Left lung (tissue), 10 donors: ENCODE data around the gene POLD3. TPM values are rescaled to one million over a fixed set of nuclear protein-coding genes. Genes with fewer than 3 reads are reported as not detected.

Source experiments
- ATAC-seq: fragments of 200-7000 bp; cut with Tn5 transposase; one replicate; pipeline ENCODE4 v1.9.1; 2020; ENCODE audit warnings: moderate library complexity
- DNase-seq, 4 donors: peaks; one replicate each; pipeline ENCODE4 v3.0.0-alpha.2; 2013 to 2020
- H3K27ac ChIP-seq, 2 donors: fragments of 200-600 bp; sonication (generic) in 1 of 2; one replicate each; pipeline versions ENCODE4 v1.5.0 to v1.8.0; 2020 to 2021
- H3K27me3 ChIP-seq, 2 donors: fragments of 200-600 bp; sonication (generic) in 1 of 2; one replicate each; pipeline versions ENCODE4 v1.5.0 to v1.8.0; 2020 to 2021
- H3K36me3 ChIP-seq, 2 donors: fragments of 200-600 bp; sonication (generic) in 1 of 2; one replicate each; pipeline versions ENCODE4 v1.5.0 to v1.8.0; 2020 to 2021
- H3K4me1 ChIP-seq, 2 donors: fragments of 200-600 bp; one replicate each; pipeline ENCODE4 v1.8.0; 2021
- H3K4me3 ChIP-seq, 2 donors: fragments of 200-600 bp; sonication (generic) in 1 of 2; one replicate each; pipeline versions ENCODE4 v1.5.0 to v1.8.0; 2020 to 2021; ENCODE audit warnings: mild to moderate bottlenecking in 1 of 2
- H3K9me3 ChIP-seq, 2 donors: fragments of 200-600 bp; sonication (generic) in 1 of 2; one replicate each; pipeline versions ENCODE4 v1.5.0 to v1.8.0; 2020 to 2021
- intact Hi-C, 2 donors: fragments of 100-400 bp; cut with DNase I; formaldehyde crosslinking; loops; one replicate each; pipeline versions ENCODE4 v1.11.2 to v1.14.2; 2022
- polyA plus RNA-seq, 6 donors: library from polyadenylated mRNA; unstranded; fragments of 120-200 nt; gene quantifications; one replicate each; pipeline ENCODE4 v1.2.1, GENCODE V29; 2013; ENCODE audit not compliant: insufficient read length in 6 of 6
- total RNA-seq, 2 donors: library from RNA; stranded (reverse); fragmentation: NEBNext Ultra II Directional; extraction: Animal tissue kit (Norgen Biotek cat#: 25700); gene quantifications; one replicate each; pipeline ENCODE4 v1.2.1, GENCODE V29; 2021
- TF ChIP-seq, protein P1 (sequence below), 2 donors: fragments of 200-600 bp; sonication (generic) in 1 of 2; IDR thresholded peaks; one replicate each; pipeline versions ENCODE4 v1.5.0 to v1.8.0; 2021; ENCODE audit warnings: antibody characterized with exemption in 2 of 2
- donor health status: DM: no; HTN: yes; CAD: no.
- donor health status: DM: no; HTN: no; CAD: no.

Gene POLD3
- total and polyA plus RNA-seq, 8 donors: 15.0 to 41.0 (median 32.2) TPM

DNA sequence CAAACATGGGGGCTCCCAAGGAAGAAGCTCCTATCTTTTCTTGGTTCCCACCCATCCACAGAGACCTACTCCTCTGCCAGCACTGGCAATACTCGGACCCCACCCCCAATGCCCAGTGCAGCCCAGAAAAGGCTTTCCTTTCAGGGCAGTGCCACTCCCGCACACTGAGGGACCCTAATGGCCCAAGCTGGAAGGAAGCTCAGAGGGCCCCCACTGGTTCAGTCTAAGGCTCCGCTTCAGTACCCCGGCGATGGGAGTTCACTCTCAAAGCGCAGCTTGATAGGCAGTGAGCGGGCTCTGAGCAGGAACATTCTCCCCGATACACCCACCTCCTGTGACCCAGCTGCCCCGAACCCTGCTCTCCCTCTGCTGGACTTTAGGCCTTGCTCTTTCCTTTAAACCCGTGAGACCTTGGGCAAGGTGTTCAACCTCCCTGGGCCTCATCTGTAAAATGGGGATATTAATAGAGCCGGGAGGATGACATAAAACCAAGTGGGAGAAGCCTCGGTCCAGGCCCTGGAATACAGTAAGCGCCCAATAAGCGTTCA lies 90.4 kb downstream of the POLD3 start:
- TF ChIP-seq, protein P1, sequence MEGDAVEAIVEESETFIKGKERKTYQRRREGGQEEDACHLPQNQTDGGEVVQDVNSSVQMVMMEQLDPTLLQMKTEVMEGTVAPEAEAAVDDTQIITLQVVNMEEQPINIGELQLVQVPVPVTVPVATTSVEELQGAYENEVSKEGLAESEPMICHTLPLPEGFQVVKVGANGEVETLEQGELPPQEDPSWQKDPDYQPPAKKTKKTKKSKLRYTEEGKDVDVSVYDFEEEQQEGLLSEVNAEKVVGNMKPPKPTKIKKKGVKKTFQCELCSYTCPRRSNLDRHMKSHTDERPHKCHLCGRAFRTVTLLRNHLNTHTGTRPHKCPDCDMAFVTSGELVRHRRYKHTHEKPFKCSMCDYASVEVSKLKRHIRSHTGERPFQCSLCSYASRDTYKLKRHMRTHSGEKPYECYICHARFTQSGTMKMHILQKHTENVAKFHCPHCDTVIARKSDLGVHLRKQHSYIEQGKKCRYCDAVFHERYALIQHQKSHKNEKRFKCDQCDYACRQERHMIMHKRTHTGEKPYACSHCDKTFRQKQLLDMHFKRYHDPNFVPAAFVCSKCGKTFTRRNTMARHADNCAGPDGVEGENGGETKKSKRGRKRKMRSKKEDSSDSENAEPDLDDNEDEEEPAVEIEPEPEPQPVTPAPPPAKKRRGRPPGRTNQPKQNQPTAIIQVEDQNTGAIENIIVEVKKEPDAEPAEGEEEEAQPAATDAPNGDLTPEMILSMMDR (IDR thresholded peaks at IDR 0.05): no peak
- Histone ChIP-seq H3K4me1 (peaks cover 0 to 26% of the 10 kb centered on the region in 2 donors), H3K36me3 (no peaks in the 10 kb centered on the region), H3K9me3 (no peaks in the 10 kb centered on the region), H3K27ac (no peak overlapping the region), H3K4me3 (peak overlapping the region; percentile 29 to 36), H3K27me3 (peaks cover 0 to 20% of the 10 kb centered on the region in 2 donors)
- no peak for DNase-seq
- ATAC-seq: no peak
- intact Hi-C loops: no loop called here

DNA sequence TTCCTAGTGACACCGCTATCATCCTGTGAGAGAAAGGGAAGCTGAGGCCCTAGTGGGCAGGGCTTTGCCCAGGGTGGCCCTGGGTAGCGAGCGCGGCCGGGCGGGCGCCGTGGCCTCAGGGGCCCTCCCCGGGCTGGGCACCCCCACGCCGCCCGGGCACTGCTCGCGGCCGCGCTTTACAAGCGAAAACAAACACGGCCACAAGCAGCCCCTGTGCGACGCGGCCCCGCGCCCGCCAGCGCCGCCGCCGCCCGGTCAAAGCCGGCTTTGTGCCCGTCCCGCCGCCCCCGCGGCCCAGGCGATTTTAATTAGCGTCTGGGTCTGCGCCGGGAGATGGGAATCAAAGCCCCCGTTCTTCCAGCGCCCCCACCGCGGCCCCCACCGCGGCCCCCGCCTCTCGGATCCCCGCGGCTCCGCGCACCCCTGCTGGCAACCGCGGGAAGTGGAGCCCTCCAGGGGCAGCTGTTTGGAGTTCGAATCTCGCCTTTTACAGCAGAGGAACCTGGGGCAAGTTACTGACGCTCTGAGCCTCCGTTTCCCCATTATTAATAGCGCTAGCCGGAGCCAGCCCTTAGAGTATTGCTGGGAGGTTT lies 91.0 kb downstream of the POLD3 start:
- Histone ChIP-seq H3K27ac (peak overlapping the region in 1 of 2 donors; percentile 7), H3K9me3 (no peaks in the 10 kb centered on the region), H3K27me3 (peaks cover 0 to 20% of the 10 kb centered on the region in 2 donors), H3K4me3 (peak overlapping the region; percentile 29 to 36), H3K4me1 (peaks cover 0 to 28% of the 10 kb centered on the region in 2 donors), H3K36me3 (no peaks in the 10 kb centered on the region)
- intact Hi-C loops: no loop called here
- ATAC-seq (peak; percentile 49), DNase-seq (peak in 3 of 4 donors; percentile 29 to 80 (median 37))
- TF ChIP-seq, protein P1 (IDR thresholded peaks at IDR 0.05): peak; percentile 42 to 52

DNA sequence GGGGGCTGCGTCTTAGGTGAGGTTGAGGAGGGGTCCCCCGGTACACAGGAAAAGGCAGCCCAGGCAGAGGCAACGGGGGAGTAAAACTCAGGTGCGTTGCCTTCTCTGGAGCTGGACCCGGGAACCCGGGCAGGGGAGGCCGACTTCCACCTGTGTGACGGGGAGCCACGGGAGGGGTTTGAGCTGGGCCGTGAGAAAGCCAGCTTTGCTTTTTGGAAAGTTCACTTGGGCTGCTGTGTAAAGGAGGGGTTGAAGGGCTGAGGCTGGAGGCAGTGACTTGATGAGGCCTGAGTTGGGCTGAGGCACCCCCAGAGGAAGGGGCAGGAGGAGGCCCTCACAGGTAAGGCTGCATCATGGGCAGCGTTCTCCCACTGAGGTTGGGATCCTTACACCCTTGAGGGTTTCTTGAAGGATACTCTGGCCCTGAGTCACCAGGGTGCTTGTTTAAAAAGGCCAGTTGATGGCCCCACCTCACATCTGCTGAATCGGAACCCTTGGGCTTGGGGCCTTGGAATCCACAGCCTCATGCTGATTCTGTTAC lies 91.6 kb downstream of the POLD3 start:
- intact Hi-C loops: no loop called here
- no peaks in the 10 kb centered on the region for H3K9me3 ChIP-seq
- no peaks in the 10 kb centered on the region for H3K36me3 ChIP-seq
- TF ChIP-seq, protein P1 (IDR thresholded peaks at IDR 0.05): no peak
- peaks cover 0 to 28% of the 10 kb centered on the region in 2 donors for H3K4me1 ChIP-seq
- peak overlapping the region in 1 of 2 donors; percentile 7 for H3K27ac ChIP-seq
- DNase-seq (no peak), ATAC-seq (peak; percentile 8)
- peak overlapping the region in 1 of 2 donors; percentile 36 for H3K4me3 ChIP-seq
- peaks cover 0 to 20% of the 10 kb centered on the region in 2 donors for H3K27me3 ChIP-seq

DNA sequence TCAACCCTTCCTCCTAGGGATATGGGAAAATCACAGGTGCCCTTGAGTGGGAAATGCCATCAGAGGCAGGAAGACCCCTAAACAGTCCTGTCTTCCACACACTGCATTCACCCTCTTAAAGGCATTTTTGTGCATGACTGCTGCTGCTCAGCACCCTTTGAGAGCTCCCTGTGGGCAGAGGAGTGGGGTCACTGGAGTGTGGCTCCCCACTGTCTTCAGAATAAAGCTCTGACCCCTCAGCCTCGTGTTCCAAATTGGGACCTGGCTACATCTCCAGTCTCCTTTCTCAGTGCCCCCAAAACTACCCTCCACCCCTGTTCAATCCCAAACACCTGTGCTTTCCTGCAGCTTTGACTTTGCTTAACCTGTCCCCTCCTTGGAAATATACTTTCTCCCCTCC lies 92.3 kb downstream of the POLD3 start:
- intact Hi-C loops: no loop called here
- no peak for DNase-seq
- no peak overlapping the region for H3K27ac ChIP-seq

DNA sequence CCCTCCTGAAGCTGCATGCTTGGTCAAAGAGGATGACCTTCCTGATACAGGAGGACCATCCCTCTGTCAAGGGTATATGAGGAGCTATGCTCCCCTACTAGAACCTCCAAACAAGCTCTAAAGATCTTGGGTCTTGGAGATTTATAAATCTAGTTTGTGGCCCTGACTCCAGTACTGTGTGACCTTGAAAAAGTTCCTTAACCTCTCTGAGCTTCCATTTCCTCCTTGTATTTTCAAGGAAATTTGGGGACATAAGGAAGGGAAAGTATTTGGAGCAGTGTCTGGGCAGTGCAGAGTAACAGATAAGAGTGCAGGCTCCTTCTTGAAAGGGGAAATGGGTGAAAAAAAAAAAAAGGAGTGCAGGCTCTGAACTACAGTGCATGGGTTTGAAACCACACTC lies 93.0 kb downstream of the POLD3 start:
- TF ChIP-seq, protein P1 (IDR thresholded peaks at IDR 0.05): no peak
- Histone ChIP-seq H3K27me3 (peaks cover 0 to 20% of the 10 kb centered on the region in 2 donors), H3K27ac (no peak overlapping the region), H3K4me1 (peaks cover 0 to 28% of the 10 kb centered on the region in 2 donors), H3K36me3 (no peaks in the 10 kb centered on the region), H3K4me3 (no peak overlapping the region), H3K9me3 (no peaks in the 10 kb centered on the region)
- DNase-seq (no peak), ATAC-seq (no peak)
- intact Hi-C loops: no loop called here

More for the DNA sequence above, 92.3 kb downstream of the POLD3 start:
- ATAC-seq: no peak
- no peaks in the 10 kb centered on the region for H3K36me3 ChIP-seq
- H3K4me1 ChIP-seq: peaks cover 0 to 28% of the 10 kb centered on the region in 2 donors
- no peak overlapping the region for H3K4me3 ChIP-seq
- peaks cover 0 to 20% of the 10 kb centered on the region in 2 donors for H3K27me3 ChIP-seq
- TF ChIP-seq, protein P1 (IDR thresholded peaks at IDR 0.05): no peak
- no peaks in the 10 kb centered on the region for H3K9me3 ChIP-seq
